ENCODE results near the gene DUSP28. TPM values are rescaled to one million over a fixed set of nuclear protein-coding genes. Genes with fewer than 3 reads are reported as not detected.
A peak's percentile ranks its signal among the peaks of the same experiment; 100 is the strongest.

DUSP28 gene
- total RNA-seq, 1 donor from 2014 or later, result 6.1 TPM

DNA sequence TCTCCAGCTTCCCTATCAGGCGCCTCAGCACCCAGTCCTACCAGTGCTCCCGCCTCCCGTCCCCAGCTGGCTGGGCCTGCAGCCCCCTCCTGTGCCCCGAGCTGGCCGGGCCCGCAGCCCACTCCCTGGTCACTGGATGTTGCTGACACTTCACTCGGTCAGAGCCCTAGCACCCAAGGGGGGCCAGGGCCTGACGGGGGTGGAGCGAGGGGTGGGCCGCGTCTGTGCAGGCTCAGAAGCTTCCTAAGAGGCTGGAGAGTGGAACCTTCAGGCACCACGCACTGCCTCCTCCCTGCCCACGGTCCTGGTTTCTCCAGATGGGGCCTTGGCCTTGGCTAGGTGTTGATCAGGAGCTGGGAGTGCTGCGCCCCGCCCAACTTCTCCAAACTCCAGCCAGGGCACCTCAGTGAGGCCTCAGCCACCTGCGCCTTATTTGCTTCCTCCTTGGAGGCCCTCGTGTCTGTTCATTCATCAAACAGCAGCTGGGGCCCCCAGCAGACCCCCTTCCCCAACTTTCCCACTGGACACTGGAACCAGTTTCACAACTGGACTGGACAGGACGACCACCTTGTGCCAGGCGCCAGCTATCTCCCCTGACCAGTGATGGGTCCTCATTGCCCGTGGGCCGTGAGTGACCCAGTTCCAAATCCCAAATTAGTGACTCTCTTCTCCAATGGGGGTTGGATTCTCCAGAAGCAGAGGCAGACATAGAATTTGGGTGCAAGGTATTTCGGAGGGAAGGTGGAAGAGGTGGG is 43.1 kb downstream of the DUSP28 start:
- no peak overlapping the region for H3K27ac Mint-ChIP-seq (ENCODE audit: unreplicated experiment)
- no peak overlapping the region for H3K4me3 Mint-ChIP-seq

DNA sequence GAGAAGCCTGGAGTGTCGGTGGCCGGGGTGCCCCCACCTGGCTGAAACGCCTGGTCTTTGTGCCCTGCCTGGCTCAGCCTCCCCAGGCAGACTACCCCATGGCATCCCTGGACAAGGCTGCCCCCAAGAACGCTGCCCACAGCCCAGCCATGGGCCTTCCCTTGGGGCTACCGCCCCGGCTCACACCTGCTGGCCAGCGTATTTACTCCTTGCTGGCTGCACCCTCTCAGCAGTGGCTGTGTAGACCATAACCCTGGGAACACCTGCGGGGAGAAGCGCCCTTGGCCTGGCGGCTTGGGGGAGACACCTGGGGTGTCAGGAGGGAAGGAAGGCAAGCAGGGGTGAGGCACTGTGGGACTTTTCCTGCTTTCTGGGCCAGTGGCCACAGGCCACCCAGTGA is 43.7 kb downstream of the DUSP28 start:
- no peak for DNase-seq (ENCODE audit: low read depth, low spot score)
- Mint-ChIP-seq H3K27ac (ENCODE audit: unreplicated experiment) (no peak overlapping the region), H3K36me3 (ENCODE audit: low read depth) (no peaks in the 10 kb centered on the region), H3K27me3 (ENCODE audit: low read depth) (no peaks in the 10 kb centered on the region), H3K9me3 (no peaks in the 10 kb centered on the region), H3K4me1 (peaks cover 7% of the 10 kb centered on the region), H3K4me3 (no peak overlapping the region)
- TF ChIP-seq, protein P1, sequence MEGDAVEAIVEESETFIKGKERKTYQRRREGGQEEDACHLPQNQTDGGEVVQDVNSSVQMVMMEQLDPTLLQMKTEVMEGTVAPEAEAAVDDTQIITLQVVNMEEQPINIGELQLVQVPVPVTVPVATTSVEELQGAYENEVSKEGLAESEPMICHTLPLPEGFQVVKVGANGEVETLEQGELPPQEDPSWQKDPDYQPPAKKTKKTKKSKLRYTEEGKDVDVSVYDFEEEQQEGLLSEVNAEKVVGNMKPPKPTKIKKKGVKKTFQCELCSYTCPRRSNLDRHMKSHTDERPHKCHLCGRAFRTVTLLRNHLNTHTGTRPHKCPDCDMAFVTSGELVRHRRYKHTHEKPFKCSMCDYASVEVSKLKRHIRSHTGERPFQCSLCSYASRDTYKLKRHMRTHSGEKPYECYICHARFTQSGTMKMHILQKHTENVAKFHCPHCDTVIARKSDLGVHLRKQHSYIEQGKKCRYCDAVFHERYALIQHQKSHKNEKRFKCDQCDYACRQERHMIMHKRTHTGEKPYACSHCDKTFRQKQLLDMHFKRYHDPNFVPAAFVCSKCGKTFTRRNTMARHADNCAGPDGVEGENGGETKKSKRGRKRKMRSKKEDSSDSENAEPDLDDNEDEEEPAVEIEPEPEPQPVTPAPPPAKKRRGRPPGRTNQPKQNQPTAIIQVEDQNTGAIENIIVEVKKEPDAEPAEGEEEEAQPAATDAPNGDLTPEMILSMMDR (conservative IDR thresholded peaks at IDR 0.05), result no peak

More for the DNA sequence above, 43.1 kb downstream of the DUSP28 start:
- H3K36me3 Mint-ChIP-seq (ENCODE audit: low read depth), result no peaks in the 10 kb centered on the region
- no peak for DNase-seq (ENCODE audit: low read depth, low spot score)
- TF ChIP-seq, protein P1 (conservative IDR thresholded peaks at IDR 0.05), result no peak
- H3K27me3 Mint-ChIP-seq (ENCODE audit: low read depth), result no peaks in the 10 kb centered on the region
- H3K4me1 Mint-ChIP-seq, result peaks cover 7% of the 10 kb centered on the region
- H3K9me3 Mint-ChIP-seq, result no peaks in the 10 kb centered on the region

DNA sequence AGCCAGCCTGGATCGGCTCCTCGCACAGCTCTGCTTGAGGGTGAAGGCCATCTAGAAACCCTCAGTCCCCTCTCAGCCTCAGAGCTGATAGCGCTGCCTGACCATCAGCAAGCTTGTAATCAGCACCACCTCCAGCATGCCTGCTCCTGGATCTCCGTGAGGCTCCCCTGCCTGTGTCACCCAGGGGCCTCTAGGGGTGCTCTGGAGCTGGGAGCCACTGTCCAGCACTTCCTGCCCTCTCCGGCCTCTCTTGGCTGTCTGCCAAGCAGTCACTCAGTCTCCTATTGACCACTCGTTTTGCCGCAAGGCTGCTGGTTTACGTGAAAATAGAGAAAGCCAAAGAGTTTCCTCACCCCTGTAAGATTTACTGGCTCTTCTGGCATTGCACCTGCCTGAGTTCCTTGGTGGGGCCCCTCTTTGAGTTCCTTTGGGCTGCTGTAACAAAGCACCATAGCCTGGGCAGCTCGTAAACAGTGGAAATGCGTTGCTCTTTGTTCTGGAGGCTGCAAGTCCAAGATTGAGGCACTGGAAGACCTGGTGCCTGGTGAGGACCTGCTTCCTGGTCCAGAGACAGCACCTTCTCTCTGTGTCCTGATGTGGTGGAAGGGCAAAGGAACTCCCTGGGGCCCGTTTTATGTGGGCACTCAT is 44.3 kb downstream of the DUSP28 start:
- TF ChIP-seq, protein P1 (conservative IDR thresholded peaks at IDR 0.05), result peak; percentile 59
- DNase-seq (ENCODE audit: low read depth, low spot score), result peak; percentile 48
- H3K9me3 Mint-ChIP-seq, result no peaks in the 10 kb centered on the region
- no peaks in the 10 kb centered on the region for H3K27me3 Mint-ChIP-seq (ENCODE audit: low read depth)
- H3K4me3 Mint-ChIP-seq, result peak overlapping the region; percentile 27
- peaks cover 7% of the 10 kb centered on the region for H3K4me1 Mint-ChIP-seq
- no peaks in the 10 kb centered on the region for H3K36me3 Mint-ChIP-seq (ENCODE audit: low read depth)
- no peak overlapping the region for H3K27ac Mint-ChIP-seq (ENCODE audit: unreplicated experiment)

DNA sequence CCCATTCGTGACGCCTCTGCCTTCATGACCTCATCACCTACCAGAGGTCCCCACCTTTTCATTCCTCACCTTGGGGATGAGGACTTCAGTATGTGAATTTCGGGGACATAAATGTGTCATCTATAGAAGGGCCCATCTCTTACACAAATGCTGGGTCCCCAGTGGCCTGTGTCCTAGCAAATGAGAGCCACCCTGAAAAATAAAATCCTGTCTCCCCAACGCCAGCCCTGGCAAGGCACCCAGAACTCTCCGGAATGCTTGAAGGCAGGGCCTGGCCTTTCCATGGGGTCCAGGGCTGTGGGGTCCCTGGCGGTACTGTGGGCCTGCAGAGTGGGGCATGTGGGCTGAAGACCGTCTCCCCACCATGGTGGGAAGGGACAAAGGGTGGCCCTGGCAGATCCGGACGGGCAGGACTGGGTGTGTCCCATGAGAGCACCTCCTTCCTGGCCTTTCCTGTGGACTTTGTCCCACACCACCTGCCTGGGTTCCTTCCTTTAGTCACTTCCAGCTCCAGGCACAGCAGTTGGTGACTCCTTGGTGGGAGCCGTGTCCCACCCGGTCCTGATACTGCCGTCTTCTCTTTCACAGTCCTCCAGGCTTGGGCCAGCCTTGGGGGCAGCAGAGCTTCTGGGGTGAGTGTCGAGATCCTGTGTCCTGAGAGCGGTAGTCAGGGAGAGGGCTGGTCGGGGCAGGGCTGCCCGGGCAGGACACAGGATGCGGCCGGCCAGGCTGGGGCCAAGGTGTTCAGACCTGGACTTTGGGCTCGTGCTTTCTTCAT is 45.0 kb downstream of the DUSP28 start:
- no peak for DNase-seq (ENCODE audit: low read depth, low spot score)
- Mint-ChIP-seq H3K9me3 (no peaks in the 10 kb centered on the region), H3K27ac (ENCODE audit: unreplicated experiment) (no peak overlapping the region), H3K36me3 (ENCODE audit: low read depth) (no peaks in the 10 kb centered on the region), H3K4me3 (no peak overlapping the region), H3K27me3 (ENCODE audit: low read depth) (no peaks in the 10 kb centered on the region), H3K4me1 (peaks cover 7% of the 10 kb centered on the region)
- TF ChIP-seq, protein P1 (conservative IDR thresholded peaks at IDR 0.05), result no peak

DNA sequence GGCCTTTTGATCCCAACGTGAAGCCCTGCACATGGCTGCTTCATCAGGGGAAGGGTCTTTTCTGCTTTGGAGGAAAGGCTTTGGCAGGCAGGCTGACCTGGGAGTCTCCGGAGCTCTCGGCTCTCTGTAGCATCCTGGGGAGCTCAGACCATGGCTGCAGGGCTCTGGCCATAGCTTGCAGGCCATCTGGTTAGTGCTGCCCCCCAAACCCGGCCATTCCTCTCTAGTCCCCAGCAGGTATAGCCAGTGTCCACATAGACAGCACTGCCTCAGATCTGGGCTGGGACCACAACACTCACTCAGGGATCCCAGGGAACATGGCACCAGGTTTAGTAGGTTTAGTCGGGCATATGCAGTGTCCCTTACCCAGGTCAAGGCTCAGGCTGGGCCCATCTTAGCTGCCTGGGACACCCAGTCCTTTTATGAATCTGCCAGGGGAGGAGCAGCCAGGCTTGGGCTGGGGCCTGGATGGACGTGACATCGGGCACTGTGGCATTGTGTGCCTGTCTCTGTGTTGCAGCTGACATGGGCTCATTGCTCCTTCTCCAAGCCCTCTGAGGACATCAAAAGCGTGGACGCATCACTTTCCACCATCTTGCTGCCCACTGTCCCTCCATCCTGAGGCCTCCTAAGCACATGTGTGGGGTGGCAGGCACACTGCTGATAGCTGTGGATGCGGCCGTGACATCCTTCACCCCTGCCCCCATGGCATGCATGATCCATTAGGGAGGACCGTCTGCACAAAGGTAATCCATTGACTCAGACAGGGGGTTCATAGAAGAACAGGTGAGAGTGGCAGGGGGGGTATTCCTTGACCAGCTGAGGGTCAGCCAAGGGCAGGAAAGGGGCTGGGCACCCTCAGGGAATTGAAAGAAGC is 45.9 kb downstream of the DUSP28 start:
- Mint-ChIP-seq H3K4me3 (no peak overlapping the region), H3K4me1 (peaks cover 7% of the 10 kb centered on the region), H3K36me3 (ENCODE audit: low read depth) (no peaks in the 10 kb centered on the region), H3K27ac (ENCODE audit: unreplicated experiment) (peak overlapping the region; percentile 50), H3K9me3 (no peaks in the 10 kb centered on the region), H3K27me3 (ENCODE audit: low read depth) (no peaks in the 10 kb centered on the region)
- TF ChIP-seq, protein P1 (conservative IDR thresholded peaks at IDR 0.05), result no peak
- no peak for DNase-seq (ENCODE audit: low read depth, low spot score)

Data from neural crest cell (in vitro differentiated cells).